Peyer's patch (tissue), 4 donors: ENCODE measurements around the gene KLK7.

Source experiments
- POLR2A ChIP-seq, 2 donors: fragments of 450-650 bp; IDR thresholded peaks; one replicate each; pipeline ENCODE4 v1.5.1; 2017; ENCODE audit warnings: antibody characterized with exemption in 2 of 2, mild to moderate bottlenecking in 2 of 2, moderate library complexity in 2 of 2
- TF ChIP-seq, protein P1 (sequence below), 6 experiments: fragments of 450-650 bp in 4 of 6; fragments of 200-600 bp in 2 of 6; sonication (generic) in 1 of 6; IDR thresholded peaks; one replicate each; pipeline ENCODE4 v1.5.1; 2017 to 2019; ENCODE audit warnings: antibody characterized with exemption in 6 of 6, mild to moderate bottlenecking in 3 of 6, moderate library complexity in 1 of 6

DNA sequence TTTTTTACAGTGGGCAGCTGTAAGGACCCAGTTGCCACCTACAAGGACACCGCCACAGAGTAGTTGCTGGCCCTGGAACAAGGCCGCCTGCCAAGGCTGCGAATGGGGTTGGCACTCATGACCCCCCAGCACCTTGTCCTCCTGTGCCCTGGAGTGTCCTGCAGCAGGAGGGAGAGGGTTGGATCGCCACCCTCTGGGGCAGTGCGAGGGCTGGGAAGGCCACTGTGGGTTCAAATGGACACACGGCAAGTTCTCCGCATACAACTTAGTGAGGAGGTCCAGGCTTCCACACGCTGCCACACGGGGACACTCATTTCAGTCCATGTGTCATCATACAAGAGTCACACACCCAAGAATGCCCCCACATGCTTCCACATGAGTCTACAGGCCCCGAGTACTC, 16.7 kb upstream of the KLK7 start:
- TF ChIP-seq, protein P1, sequence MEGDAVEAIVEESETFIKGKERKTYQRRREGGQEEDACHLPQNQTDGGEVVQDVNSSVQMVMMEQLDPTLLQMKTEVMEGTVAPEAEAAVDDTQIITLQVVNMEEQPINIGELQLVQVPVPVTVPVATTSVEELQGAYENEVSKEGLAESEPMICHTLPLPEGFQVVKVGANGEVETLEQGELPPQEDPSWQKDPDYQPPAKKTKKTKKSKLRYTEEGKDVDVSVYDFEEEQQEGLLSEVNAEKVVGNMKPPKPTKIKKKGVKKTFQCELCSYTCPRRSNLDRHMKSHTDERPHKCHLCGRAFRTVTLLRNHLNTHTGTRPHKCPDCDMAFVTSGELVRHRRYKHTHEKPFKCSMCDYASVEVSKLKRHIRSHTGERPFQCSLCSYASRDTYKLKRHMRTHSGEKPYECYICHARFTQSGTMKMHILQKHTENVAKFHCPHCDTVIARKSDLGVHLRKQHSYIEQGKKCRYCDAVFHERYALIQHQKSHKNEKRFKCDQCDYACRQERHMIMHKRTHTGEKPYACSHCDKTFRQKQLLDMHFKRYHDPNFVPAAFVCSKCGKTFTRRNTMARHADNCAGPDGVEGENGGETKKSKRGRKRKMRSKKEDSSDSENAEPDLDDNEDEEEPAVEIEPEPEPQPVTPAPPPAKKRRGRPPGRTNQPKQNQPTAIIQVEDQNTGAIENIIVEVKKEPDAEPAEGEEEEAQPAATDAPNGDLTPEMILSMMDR (IDR thresholded peaks at IDR 0.05), result no peak
- TF ChIP-seq POLR2A (IDR thresholded peaks at IDR 0.05), result no peak
